Body of pancreas (tissue), 4 donors: ENCODE data around the gene HOXB13. TPM values are rescaled to one million over a fixed set of nuclear protein-coding genes. Genes with fewer than 3 reads are reported as not detected.

Experiments
- ATAC-seq: fragments of 150-250 bp; one replicate; pipeline ENCODE4 v1.9.1; 2016
- DNase-seq, 4 donors: peaks; one replicate each; pipeline ENCODE4 v3.0.0-alpha.2; 2019
- H3K27ac ChIP-seq, 4 donors: fragments of 200-600 bp; sonication (generic); 1 replicate in 3 of 4; 2 replicates in 1 of 4; pipeline versions ENCODE4 v1.5.1 to v1.6.1; 2016 to 2019; ENCODE audit warnings: mild to moderate bottlenecking in 1 of 4, mixed read lengths in 1 of 4, moderate library complexity in 1 of 4
- H3K27me3 ChIP-seq, 2 donors: fragments of 200-600 bp; sonication (generic); one replicate each; pipeline ENCODE4 v1.6.0; 2016; ENCODE audit warnings: mild to moderate bottlenecking in 1 of 2
- H3K36me3 ChIP-seq, 2 donors: fragments of 200-600 bp; sonication (generic); replicated peaks in 1 of 2; 2 replicates each; pipeline ENCODE4 v1.5.1; 2016; ENCODE audit warnings: low read depth in 2 of 2; ENCODE audit not compliant: insufficient read depth in 1 of 2
- H3K4me1 ChIP-seq: fragments of 200-600 bp; sonication (generic); one replicate; pipeline ENCODE4 v1.6.0; 2016
- H3K4me3 ChIP-seq, 2 donors: fragments of 200-600 bp; sonication (generic); 1 replicate in 1 of 2; 2 replicates in 1 of 2; pipeline ENCODE4 v1.5.1; 2016 to 2019
- H3K9me3 ChIP-seq, 3 donors: fragments of 200-600 bp; sonication (generic); 1 replicate in 2 of 3; 2 replicates in 1 of 3; pipeline ENCODE4 v1.5.1; 2016
- POLR2A ChIP-seq, 3 donors: fragments of 450-650 bp; IDR thresholded peaks; one replicate each; pipeline ENCODE4 v1.6.1; 2016; ENCODE audit warnings: antibody characterized with exemption in 3 of 3, mild to moderate bottlenecking in 2 of 3
- WGBS, 2 donors: methylation state at CpG; one replicate each; pipeline ENCODE4 v1.1.5; 2017; 5-methylcytosine and 5-hydroxymethylcytosine counted together
- intact Hi-C: fragments of 100-400 bp; cut with DNase I; formaldehyde crosslinking; loops from one replicate; pipeline ENCODE4 v1.15.1; 2023
- total RNA-seq, 2 donors: library from RNA; depleted of rRNA; stranded (reverse); fragments of >200 nt; gene quantifications; one replicate each; pipeline ENCODE4 v1.1.0, GENCODE V29; 2016
- TF ChIP-seq, protein P1 (sequence below), 7 experiments: fragments of 450-650 bp in 4 of 7; fragments of 200-600 bp in 3 of 7; sonication (generic) in 3 of 7; IDR thresholded peaks; one replicate each; pipeline ENCODE4 v1.5.1; 2016 to 2019; ENCODE audit warnings: antibody characterized with exemption in 7 of 7

HOXB13 gene
- total RNA-seq, 2 donors from 2014 or later, result not detected

DNA sequence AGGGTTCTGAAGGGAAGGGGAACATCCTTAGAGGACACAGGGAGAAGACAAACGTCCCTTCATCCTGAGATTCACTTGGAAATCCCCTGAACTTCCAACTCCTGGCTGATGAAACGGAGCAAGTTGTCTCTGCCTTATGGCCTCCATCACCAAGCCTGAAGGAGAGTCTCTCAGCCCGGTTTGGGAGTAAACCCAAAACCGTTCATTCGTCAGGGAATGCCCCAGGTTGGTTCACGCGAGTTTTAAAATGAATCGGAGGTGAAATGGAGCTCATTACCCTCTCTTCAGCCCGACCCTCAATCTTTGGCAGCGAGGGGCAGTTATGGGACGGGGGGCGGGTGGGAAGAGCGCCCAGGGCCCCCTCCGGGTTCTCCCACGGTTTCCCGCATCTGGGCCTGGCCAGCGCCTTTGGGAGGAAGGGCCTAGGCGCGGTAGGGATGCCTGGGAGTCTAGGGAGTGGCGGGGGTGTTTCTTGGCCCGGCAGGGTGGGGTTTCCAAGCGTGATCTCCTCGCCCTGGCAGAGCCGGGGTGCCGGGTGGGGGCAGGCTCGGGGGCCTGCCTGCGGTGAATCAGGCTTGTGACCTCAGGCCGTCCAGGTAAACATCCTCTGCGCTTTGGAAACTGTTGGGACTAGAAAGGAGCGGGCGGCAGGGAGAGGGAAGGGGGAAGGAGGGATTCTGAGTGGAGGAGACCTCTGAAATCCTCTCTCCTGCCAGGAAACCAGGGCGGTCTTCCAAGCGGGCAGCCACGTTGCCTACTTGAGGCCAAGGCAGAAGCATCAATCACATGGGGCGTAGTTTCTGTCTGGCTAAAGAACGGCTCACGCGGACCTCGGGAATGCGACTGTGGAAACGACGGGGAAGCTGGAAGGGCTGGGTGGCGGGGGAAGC lies 24.1 kb upstream of the HOXB13 start:
- ATAC-seq (no peak), DNase-seq (no peak)
- H3K36me3 ChIP-seq, result no peaks in the 10 kb centered on the region
- 5% methylated on average over 27 to 39 of the region's 43 CpGs for WGBS, 2 donors
- peaks cover 17% of the 10 kb centered on the region for H3K4me1 ChIP-seq
- H3K27me3 ChIP-seq, result peaks cover 0 to 63% of the 10 kb centered on the region in 2 donors
- TF ChIP-seq, protein P1, sequence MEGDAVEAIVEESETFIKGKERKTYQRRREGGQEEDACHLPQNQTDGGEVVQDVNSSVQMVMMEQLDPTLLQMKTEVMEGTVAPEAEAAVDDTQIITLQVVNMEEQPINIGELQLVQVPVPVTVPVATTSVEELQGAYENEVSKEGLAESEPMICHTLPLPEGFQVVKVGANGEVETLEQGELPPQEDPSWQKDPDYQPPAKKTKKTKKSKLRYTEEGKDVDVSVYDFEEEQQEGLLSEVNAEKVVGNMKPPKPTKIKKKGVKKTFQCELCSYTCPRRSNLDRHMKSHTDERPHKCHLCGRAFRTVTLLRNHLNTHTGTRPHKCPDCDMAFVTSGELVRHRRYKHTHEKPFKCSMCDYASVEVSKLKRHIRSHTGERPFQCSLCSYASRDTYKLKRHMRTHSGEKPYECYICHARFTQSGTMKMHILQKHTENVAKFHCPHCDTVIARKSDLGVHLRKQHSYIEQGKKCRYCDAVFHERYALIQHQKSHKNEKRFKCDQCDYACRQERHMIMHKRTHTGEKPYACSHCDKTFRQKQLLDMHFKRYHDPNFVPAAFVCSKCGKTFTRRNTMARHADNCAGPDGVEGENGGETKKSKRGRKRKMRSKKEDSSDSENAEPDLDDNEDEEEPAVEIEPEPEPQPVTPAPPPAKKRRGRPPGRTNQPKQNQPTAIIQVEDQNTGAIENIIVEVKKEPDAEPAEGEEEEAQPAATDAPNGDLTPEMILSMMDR (IDR thresholded peaks at IDR 0.05), result no peak
- no peak for TF ChIP-seq POLR2A (IDR thresholded peaks at IDR 0.05)
- H3K4me3 ChIP-seq, result no peak overlapping the region
- H3K27ac ChIP-seq, result no peak overlapping the region
- intact Hi-C loops, result no loop called here
- H3K9me3 ChIP-seq, result no peaks in the 10 kb centered on the region

DNA sequence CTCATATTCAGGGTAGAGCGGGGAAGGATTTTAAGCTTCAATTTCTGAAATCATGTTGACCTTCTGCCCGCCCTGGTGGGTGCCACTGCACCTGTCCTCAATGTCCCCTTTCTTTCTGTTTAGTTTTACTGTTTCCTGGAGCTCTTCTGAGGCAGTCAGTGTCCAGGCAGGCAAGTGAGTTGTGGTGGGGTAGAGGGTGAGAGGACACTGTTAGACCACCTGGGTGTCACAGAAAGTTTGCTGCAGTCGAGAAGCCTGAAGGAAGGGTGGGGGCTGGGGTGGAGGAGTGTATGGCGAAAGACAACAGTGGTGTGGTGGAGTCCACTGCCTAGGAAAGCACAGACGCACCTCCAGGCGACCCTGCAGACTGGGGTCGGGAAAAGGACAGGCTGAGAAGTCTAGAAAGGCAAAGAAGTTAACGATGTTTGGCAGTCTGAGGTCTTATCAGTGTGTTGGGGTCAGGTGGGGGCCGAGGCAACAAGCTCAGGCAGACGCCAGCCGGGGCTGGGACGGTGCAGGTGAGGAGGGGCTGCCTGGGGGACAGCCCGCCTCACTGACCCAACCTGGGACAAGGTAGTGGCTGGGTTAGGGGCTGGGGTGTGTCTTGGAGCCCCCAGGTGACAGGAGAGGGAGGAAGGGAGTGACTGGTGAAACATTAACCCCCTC lies 23.3 kb upstream of the HOXB13 start:
- 6 to 7% methylated on average over 13 of the region's 13 CpGs for WGBS, 2 donors

DNA sequence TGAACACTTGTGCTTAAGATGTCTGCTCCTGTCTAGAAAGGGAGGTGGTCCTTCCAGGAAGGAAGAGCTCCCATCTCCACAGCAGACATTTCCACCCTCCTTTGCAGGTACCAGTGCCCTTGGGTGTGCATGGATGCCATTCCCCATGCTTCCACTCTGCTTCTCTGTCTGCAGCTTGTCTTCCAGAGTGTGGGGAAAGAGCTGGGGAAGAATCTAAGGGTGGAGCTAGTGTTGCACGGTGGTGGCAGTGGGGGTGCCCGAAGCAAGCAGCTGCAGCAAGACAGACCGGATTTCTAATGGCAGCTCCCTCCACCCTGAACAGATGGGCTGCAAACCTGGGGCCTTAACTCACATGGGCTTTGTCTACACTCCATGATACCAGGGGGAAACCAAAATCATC lies 22.6 kb upstream of the HOXB13 start:
- H3K4me1 ChIP-seq, result peaks cover 17% of the 10 kb centered on the region
- peaks cover 0 to 78% of the 10 kb centered on the region in 2 donors for H3K27me3 ChIP-seq
- H3K9me3 ChIP-seq, result no peaks in the 10 kb centered on the region
- DNase-seq, result no peak
- no peak for ATAC-seq
- H3K27ac ChIP-seq, result no peak overlapping the region
- H3K36me3 ChIP-seq, result no peaks in the 10 kb centered on the region
- no peak overlapping the region for H3K4me3 ChIP-seq
- intact Hi-C loops, result no loop called here
- WGBS, 2 donors, result 0 to 6% methylated on average over 3 of the region's 3 CpGs
- no peak for TF ChIP-seq POLR2A (IDR thresholded peaks at IDR 0.05)
- TF ChIP-seq, protein P1 (IDR thresholded peaks at IDR 0.05), result no peak

More for the DNA sequence above, 23.3 kb upstream of the HOXB13 start:
- no peak overlapping the region for H3K27ac ChIP-seq
- DNase-seq, result no peak
- no peaks in the 10 kb centered on the region for H3K36me3 ChIP-seq
- TF ChIP-seq, protein P1 (IDR thresholded peaks at IDR 0.05), result no peak
- TF ChIP-seq POLR2A (IDR thresholded peaks at IDR 0.05), result no peak
- no peaks in the 10 kb centered on the region for H3K9me3 ChIP-seq
- intact Hi-C loops, result no loop called here
- H3K27me3 ChIP-seq, result peaks cover 0 to 71% of the 10 kb centered on the region in 2 donors
- H3K4me3 ChIP-seq, result no peak overlapping the region
- peaks cover 17% of the 10 kb centered on the region for H3K4me1 ChIP-seq
- no peak for ATAC-seq

DNA sequence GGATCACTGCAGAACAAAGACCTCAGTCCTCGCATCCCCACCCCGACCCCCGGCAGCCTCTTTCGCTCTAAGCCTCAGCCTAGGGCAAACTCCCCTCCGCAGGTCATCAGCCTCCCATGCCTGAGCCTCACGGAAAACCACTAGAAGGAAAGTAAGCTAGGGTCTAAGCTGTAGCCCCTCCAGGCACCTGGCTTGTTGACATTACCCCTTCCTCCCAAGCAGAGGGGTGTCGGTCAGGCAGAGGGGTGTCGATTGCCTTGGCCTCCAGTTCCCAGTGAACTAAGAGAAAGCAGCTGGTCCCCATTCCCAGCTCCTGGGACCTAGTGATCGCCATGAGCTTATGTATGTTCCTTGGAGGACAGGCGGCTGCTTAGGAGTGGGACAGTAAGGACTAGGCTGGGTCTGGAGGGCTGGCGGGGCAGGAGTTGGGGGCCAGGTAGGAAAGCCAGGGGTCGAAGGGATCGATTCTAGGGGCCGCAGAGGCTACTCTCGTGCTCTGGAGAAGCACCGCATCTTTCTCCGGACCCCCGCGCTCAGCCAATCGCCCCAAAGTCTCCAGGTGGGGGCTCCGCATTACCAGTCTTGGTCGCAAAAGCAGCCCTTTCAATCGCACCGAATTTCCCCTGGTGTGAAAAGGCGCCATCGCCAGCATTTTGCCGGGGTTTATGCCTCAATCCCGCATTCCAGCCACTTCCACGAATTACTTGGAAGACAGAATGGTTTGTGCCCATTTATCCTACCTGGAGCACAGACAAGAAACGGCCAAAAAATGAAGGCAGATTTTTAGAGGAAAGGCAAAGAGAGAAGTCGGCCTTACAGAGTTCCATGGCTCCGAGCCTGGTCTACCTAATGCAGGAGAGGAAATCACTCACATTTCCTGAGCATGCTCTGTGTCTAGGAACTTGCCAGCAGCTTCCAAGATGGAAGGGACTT lies 21.3 kb upstream of the HOXB13 start:
- Histone ChIP-seq H3K4me1 (peaks cover 12% of the 10 kb centered on the region), H3K4me3 (no peak overlapping the region), H3K27ac (no peak overlapping the region), H3K9me3 (no peaks in the 10 kb centered on the region), H3K36me3 (no peaks in the 10 kb centered on the region), H3K27me3 (peaks cover 0 to 80% of the 10 kb centered on the region in 2 donors)
- TF ChIP-seq POLR2A (IDR thresholded peaks at IDR 0.05), result no peak
- TF ChIP-seq, protein P1 (IDR thresholded peaks at IDR 0.05), result no peak
- ATAC-seq (no peak), DNase-seq (no peak)
- WGBS, 2 donors, result 7 to 11% methylated on average over 22 to 31 of the region's 32 CpGs
- intact Hi-C loops, result no loop called here
